Neutrophil (primary cell): ENCODE results near the gene TPO.

ENCODE experiments used
- H3K27ac ChIP-seq: fragments of 200-600 bp; sonication (generic); 2 replicates; pipeline ENCODE4 v1.5.1; 2016; ENCODE audit warnings: mild to moderate bottlenecking, moderate library complexity
- H3K27me3 ChIP-seq: fragments of 200-600 bp; sonication (generic); 2 replicates; pipeline ENCODE4 v1.6.0; 2016; ENCODE audit warnings: mild to moderate bottlenecking
- H3K36me3 ChIP-seq: fragments of 200-600 bp; sonication (generic); 2 replicates; pipeline ENCODE4 v1.5.1; 2017
- H3K4me1 ChIP-seq, 2 experiments: fragments of 200-600 bp in 1 of 2; sonication (generic) in 1 of 2; 1 replicate in 1 of 2; 2 replicates in 1 of 2; pipeline versions ENCODE4 v1.5.1 to v1.6.1; 2013 to 2016; ENCODE audit warnings: low read depth in 1 of 2, low read length in 1 of 2, mild to moderate bottlenecking in 1 of 2, moderate library complexity in 1 of 2; ENCODE audit not compliant: control insufficient read depth in 1 of 2, insufficient read depth in 1 of 2
- H3K4me3 ChIP-seq, 2 experiments: fragments of 200-600 bp in 1 of 2; sonication (generic) in 1 of 2; 1 replicate in 1 of 2; 2 replicates in 1 of 2; pipeline ENCODE4 v1.5.1; 2013 to 2016; ENCODE audit warnings: low read depth in 1 of 2, low read length in 1 of 2, mild to moderate bottlenecking in 1 of 2, moderate library complexity in 1 of 2
- H3K9me3 ChIP-seq: fragments of 200-600 bp; sonication (generic); 2 replicates; pipeline ENCODE4 v1.5.1; 2016
- TF ChIP-seq, protein P1 (sequence below): fragments of 200-600 bp; sonication (generic); IDR thresholded peaks from 2 replicates; pipeline ENCODE4 v1.5.1; 2016; ENCODE audit warnings: antibody characterized with exemption

TPO gene

GRCh38 chr2:1553671-1554295 is 140.5 kb downstream of the TPO start:
- H3K27ac ChIP-seq: no peak overlapping the region
- H3K36me3 ChIP-seq: no peaks in the 10 kb centered on the region

DNA sequence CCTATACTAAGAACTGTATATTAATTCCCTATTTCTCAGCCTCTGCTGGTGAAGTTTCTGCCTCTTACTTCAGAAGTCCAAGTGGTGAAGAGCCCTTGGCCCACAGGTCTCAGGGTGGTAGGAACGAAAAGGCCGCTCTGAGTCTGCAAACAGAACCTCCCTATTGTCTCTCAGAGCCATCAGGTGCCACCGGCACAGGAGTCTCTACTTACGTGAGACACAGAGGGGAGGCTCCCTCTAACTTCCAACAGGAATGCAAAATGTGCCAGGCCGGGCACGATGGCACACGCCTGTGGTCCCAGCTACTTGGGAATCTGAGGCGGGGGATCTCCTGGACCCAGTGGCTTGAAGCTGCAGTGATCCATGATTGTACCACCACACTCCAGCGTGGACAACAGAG is 143.0 kb downstream of the TPO start:
- Histone ChIP-seq H3K27me3 (peaks cover 9% of the 10 kb centered on the region), H3K36me3 (no peaks in the 10 kb centered on the region), H3K4me1 (no peaks in the 10 kb centered on the region), H3K27ac (no peak overlapping the region), H3K4me3 (no peak overlapping the region), H3K9me3 (no peaks in the 10 kb centered on the region)
- TF ChIP-seq, protein P1, sequence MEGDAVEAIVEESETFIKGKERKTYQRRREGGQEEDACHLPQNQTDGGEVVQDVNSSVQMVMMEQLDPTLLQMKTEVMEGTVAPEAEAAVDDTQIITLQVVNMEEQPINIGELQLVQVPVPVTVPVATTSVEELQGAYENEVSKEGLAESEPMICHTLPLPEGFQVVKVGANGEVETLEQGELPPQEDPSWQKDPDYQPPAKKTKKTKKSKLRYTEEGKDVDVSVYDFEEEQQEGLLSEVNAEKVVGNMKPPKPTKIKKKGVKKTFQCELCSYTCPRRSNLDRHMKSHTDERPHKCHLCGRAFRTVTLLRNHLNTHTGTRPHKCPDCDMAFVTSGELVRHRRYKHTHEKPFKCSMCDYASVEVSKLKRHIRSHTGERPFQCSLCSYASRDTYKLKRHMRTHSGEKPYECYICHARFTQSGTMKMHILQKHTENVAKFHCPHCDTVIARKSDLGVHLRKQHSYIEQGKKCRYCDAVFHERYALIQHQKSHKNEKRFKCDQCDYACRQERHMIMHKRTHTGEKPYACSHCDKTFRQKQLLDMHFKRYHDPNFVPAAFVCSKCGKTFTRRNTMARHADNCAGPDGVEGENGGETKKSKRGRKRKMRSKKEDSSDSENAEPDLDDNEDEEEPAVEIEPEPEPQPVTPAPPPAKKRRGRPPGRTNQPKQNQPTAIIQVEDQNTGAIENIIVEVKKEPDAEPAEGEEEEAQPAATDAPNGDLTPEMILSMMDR: no peak

More at GRCh38 chr2:1553671-1554295, 140.5 kb downstream of the TPO start:
- H3K4me3 ChIP-seq: no peak overlapping the region
- no peaks in the 10 kb centered on the region for H3K9me3 ChIP-seq
- H3K4me1 ChIP-seq: no peaks in the 10 kb centered on the region
- H3K27me3 ChIP-seq: peaks cover 19% of the 10 kb centered on the region
- TF ChIP-seq, protein P1: no peak

DNA sequence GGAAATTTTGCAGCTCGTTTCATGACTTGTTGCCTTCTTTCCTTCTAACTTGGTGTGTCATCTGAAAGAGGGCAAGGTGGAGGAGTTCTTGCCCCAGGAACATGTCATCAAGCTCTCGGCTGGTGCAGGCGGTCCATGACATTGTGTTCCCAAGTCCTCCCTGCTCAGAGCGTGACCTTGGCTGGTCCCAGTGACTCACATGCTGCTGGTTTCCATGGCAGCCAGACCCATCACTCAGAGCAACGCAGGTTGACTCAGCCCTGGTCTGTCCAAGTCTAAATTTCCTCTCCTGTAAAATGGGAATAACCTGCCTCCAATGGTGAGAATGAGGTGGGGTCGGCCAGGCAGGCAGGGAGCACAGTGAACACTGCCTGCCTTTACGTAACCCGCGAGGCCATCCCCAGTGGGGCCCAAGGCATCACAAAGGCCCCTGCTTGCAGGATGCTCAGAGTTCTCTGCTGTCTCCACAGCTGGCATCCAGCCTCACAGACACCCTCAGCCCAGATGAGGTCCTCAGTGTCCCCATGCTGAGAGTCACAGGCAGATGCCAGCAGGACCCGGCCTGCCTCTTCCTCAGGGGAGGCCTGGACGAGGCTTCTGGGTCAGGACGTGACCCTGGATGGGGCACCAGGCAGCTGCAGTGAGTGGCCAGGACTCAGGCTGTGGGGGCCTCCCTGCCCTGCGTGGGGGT is 143.7 kb downstream of the TPO start:
- no peak overlapping the region for H3K4me3 ChIP-seq
- H3K27ac ChIP-seq: no peak overlapping the region
- H3K4me1 ChIP-seq: no peaks in the 10 kb centered on the region
- no peaks in the 10 kb centered on the region for H3K36me3 ChIP-seq
- peaks cover 3% of the 10 kb centered on the region for H3K27me3 ChIP-seq
- H3K9me3 ChIP-seq: no peaks in the 10 kb centered on the region
- TF ChIP-seq, protein P1: no peak

GRCh38 chr2:1557467-1557820 is 144.2 kb downstream of the TPO start:
- no peaks in the 10 kb centered on the region for H3K27me3 ChIP-seq
- no peaks in the 10 kb centered on the region for H3K36me3 ChIP-seq
- H3K9me3 ChIP-seq: no peaks in the 10 kb centered on the region
- H3K4me3 ChIP-seq: no peak overlapping the region
- H3K27ac ChIP-seq: no peak overlapping the region
- H3K4me1 ChIP-seq: no peaks in the 10 kb centered on the region
- TF ChIP-seq, protein P1: no peak

DNA sequence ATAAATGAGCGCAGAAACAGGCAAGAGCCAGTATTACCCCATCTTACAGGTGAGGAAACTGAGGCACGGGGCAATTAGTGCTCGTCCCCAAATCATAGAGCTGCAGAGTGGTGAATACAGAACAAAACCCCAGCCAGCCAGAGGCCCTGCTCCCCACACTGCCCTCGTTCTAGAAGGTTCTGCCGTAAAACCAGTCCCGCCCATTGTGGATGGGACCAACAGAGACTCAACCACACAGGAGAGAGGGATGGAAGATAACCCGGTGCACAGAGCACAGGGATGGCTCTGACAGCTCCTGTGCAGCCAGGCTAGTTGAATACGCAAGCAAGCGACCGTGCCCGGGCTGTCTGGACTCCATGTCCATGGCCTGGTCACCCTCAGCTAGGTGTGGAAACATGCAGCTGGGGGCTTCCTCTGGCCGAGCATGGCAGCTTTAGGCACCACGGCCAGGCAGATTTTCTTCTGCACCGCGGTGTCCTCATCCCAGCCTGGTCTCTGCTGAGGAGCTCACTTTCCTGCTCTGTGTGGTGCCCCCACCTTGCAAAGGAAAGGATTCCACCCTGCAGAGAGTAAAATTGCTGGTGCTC is 146.4 kb downstream of the TPO start:
- TF ChIP-seq, protein P1: no peak
- Histone ChIP-seq H3K27ac (no peak overlapping the region), H3K9me3 (no peaks in the 10 kb centered on the region), H3K4me3 (no peak overlapping the region), H3K27me3 (no peaks in the 10 kb centered on the region), H3K4me1 (no peaks in the 10 kb centered on the region), H3K36me3 (no peaks in the 10 kb centered on the region)
